ENCODE results near the gene JAK2. TPM values are rescaled to one million over a fixed set of nuclear protein-coding genes. Genes with fewer than 3 reads are reported as not detected.
"Not testable (repeated sequence)": the region's sequence is repeated elsewhere in the genome, so short reads cannot be mapped to it uniquely, and the experiment has no call there.

Gene JAK2
- total and polyA plus RNA-seq, 4 donors = 13.5 to 39.7 (median 21.4) TPM

DNA sequence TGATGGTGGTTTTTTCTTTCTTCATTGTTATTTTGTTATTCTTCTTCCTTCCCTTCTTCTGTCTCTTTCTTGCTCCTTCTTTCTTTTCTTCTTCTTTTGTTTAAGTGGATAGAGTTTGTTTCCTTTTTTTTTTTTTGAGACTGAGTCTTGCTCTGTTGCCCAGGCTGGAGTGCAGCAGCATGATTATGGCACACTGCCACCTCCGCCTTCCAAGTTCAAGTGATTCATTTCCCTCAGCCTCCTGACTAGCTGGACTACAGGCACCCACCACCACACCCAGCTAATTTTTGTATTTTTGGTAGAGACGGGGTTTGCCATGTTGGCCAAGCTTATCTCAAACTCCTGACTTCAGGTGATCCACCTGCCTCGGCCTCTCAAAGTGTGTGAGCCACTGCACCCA is 40.3 kb downstream of the JAK2 start:
- 83% methylated on average over 1 of the region's 3 CpGs for WGBS (ENCODE audit: insufficient coverage)
- Histone ChIP-seq H3K36me3 (ENCODE audit: control insufficient read depth, insufficient read depth, low read length) (peaks cover 7% of the 10 kb centered on the region), H3K4me3 (ENCODE audit: low read depth, low read length) (no peak overlapping the region), H3K27ac (ENCODE audit: low read depth, low read length) (no peak overlapping the region), H3K27me3 (ENCODE audit: control insufficient read depth, insufficient read depth, low read length) (no peaks in the 10 kb centered on the region), H3K4me1 (ENCODE audit: control insufficient read depth, insufficient read depth, low read length) (no peaks in the 10 kb centered on the region), H3K9me3 (ENCODE audit: control insufficient read depth, insufficient read depth, low read length) (no peaks in the 10 kb centered on the region)
- no peak for DNase-seq (ENCODE audit: low read depth in 4 of 6, low spot score in 6 of 6)

DNA sequence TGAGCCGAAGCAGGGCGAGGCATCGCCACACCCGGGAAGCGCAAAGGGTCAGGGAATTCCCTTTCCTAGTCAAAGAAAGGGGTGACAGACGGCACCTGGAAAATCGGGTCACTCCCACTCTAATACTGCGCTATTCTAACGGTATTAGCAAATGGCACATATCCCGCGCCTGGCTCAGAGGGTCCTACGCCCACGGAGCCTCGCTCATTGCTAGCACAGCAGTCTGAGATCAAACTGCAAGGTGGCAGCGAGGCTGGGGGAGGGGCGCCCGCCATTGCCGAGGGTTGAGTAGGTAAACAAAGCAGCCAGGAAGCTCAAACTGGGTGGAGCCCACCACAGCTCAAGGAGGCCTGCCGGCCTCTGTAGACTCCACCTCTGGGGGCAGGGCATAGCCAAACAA is 46.9 kb downstream of the JAK2 start:
- not testable (repeated sequence) for DNase-seq (ENCODE audit: low read depth in 4 of 6, low spot score in 6 of 6)
- 95% methylated on average over 19 of the region's 19 CpGs for WGBS (ENCODE audit: insufficient coverage)

DNA sequence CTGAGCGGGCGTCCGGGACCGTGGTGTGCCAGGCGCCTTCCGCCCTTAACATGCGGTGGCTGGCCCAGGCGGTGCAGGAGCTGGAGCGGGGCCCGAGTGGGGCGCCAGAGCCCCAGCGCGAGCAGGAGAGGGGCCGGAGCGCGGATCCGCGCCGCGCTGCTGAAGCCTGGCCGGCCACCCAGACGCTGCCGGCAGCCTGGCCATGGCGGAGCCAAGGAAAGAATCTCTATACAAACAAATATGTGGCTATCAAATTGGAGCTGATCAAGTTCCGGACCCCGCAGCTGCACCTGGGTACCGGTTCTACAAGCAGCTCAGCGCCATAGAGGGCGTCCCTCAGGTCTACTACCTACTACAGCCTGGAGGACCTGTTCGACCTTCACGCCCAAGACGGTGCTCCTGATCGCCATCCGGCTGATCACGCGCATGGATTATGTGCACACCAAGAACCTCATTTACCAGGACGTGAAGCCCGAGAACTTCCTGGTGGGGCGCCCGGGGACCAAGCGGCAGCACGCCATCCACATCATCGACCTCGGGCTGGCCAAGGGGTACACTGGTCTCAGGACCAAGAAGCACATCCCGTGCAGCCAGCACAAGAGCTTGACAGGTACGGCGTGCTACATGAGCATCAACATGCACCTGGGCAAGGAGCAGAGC is 55.8 kb downstream of the JAK2 start:
- 96% methylated on average over 47 of the region's 47 CpGs for WGBS (ENCODE audit: insufficient coverage)
- H3K4me1 ChIP-seq (ENCODE audit: control insufficient read depth, insufficient read depth, low read length) = no peaks in the 10 kb centered on the region
- H3K36me3 ChIP-seq (ENCODE audit: control insufficient read depth, insufficient read depth, low read length) = peaks cover 25% of the 10 kb centered on the region
- H3K9me3 ChIP-seq (ENCODE audit: control insufficient read depth, insufficient read depth, low read length) = peaks cover 5% of the 10 kb centered on the region
- no peaks in the 10 kb centered on the region for H3K27me3 ChIP-seq (ENCODE audit: control insufficient read depth, insufficient read depth, low read length)
- H3K27ac ChIP-seq (ENCODE audit: low read depth, low read length) = no peak overlapping the region
- no peak for DNase-seq (ENCODE audit: low read depth in 4 of 6, low spot score in 6 of 6)
- no peak overlapping the region for H3K4me3 ChIP-seq (ENCODE audit: low read depth, low read length)

More for the DNA sequence above, 46.9 kb downstream of the JAK2 start:
- not testable (repeated sequence) for H3K36me3 ChIP-seq (ENCODE audit: control insufficient read depth, insufficient read depth, low read length); H3K4me1 ChIP-seq (ENCODE audit: control insufficient read depth, insufficient read depth, low read length); H3K27me3 ChIP-seq (ENCODE audit: control insufficient read depth, insufficient read depth, low read length); H3K27ac ChIP-seq (ENCODE audit: low read depth, low read length); H3K4me3 ChIP-seq (ENCODE audit: low read depth, low read length); H3K9me3 ChIP-seq (ENCODE audit: control insufficient read depth, insufficient read depth, low read length)

DNA sequence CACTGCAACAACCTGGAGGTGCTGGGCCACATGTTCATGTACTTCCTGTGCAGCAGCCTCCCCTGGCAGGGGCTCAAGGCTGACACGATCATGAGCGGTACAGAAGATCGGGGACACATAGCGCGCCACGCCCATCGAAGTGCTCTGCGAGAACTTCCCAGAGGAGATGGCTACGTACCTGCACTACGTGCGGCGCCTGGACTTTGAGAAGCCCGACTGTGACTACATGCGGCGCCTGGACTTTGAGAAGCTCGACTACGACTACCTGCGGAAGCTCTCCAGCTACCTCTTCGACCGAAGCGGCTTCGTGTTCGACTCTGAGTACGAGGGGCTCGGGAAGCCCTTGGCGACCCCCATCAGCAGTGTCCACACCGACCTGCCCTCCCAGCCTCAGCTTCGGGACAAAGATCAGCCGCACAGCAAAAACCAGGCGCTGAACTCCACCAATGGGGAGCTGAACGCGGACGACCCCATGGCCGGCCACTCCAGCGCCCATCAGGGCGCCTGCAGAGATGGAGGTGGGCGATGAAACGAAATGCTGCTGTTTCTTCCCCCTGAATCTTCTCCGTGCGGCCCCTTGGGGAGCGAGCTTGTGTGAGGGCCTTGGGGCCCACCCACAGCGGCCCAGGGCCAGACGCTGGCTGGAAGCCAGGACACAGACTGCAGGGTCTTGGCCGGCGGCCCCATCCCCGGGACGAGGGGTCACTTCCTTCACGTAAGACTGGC is 56.5 kb downstream of the JAK2 start:
- Histone ChIP-seq H3K4me3 (ENCODE audit: low read depth, low read length) (no peak overlapping the region), H3K9me3 (ENCODE audit: control insufficient read depth, insufficient read depth, low read length) (peaks cover 5% of the 10 kb centered on the region), H3K27me3 (ENCODE audit: control insufficient read depth, insufficient read depth, low read length) (no peaks in the 10 kb centered on the region), H3K4me1 (ENCODE audit: control insufficient read depth, insufficient read depth, low read length) (no peaks in the 10 kb centered on the region), H3K27ac (ENCODE audit: low read depth, low read length) (no peak overlapping the region), H3K36me3 (ENCODE audit: control insufficient read depth, insufficient read depth, low read length) (peaks cover 25% of the 10 kb centered on the region)
- DNase-seq (ENCODE audit: low read depth in 4 of 6, low spot score in 6 of 6) = no peak
- WGBS (ENCODE audit: insufficient coverage) = 98% methylated on average over 48 of the region's 48 CpGs

DNA sequence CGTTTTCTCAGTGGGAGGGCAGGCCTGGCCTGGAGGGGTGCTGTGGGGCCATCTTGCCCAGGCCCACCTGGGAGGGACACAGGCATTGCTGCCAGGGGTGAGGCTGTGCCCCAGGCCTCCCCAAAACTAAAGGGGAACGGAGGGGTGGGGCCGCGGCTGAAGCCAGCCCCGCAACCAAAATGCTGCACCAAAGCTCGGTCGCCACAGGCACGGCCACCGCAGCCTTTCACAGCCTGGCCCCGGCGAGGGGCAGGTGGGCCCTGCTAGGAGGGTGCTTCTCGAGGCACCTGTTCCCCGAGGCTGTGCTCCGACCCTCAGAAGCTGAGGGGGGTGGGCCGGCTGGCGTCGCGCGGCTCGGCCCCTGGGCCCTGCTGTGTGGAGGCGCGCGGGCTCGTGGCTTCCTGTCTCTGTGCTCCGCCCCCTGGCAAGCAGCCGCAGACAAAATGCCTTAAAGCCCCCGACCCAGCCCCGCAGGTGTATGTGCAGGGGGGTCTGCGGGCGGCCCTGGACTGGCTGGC is 57.6 kb downstream of the JAK2 start:
- H3K27ac ChIP-seq (ENCODE audit: low read depth, low read length) = no peak overlapping the region
- DNase-seq (ENCODE audit: low read depth in 4 of 6, low spot score in 6 of 6) = peak in 1 of 6 donors; percentile 10
- WGBS (ENCODE audit: insufficient coverage) = 72% methylated on average over 30 of the region's 30 CpGs
- H3K36me3 ChIP-seq (ENCODE audit: control insufficient read depth, insufficient read depth, low read length) = peaks cover 27% of the 10 kb centered on the region
- peaks cover 5% of the 10 kb centered on the region for H3K9me3 ChIP-seq (ENCODE audit: control insufficient read depth, insufficient read depth, low read length)
- H3K27me3 ChIP-seq (ENCODE audit: control insufficient read depth, insufficient read depth, low read length) = no peaks in the 10 kb centered on the region
- H3K4me3 ChIP-seq (ENCODE audit: low read depth, low read length) = peak overlapping the region; percentile 2
- H3K4me1 ChIP-seq (ENCODE audit: control insufficient read depth, insufficient read depth, low read length) = no peaks in the 10 kb centered on the region

DNA sequence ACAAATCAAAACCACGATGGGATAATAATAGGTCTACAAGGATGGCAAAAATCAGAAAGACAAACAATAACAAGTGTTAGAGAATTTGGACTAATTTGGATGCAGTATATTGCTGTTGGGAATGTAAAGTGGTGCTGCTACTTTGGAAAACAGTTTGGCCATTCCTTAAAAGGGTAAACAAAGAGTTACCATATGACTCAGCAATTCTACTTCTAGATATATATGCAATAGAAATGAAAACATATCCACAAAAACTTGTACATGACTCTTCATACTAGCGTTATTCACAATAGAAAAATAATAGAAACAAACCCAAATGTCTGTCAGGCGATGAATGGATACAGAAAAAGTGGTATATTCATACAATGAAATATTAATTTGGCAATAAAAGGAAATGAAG is 58.3 kb downstream of the JAK2 start:
- no peak for DNase-seq (ENCODE audit: low read depth in 4 of 6, low spot score in 6 of 6)
- Histone ChIP-seq H3K4me1 (ENCODE audit: control insufficient read depth, insufficient read depth, low read length) (no peaks in the 10 kb centered on the region), H3K4me3 (ENCODE audit: low read depth, low read length) (no peak overlapping the region), H3K27me3 (ENCODE audit: control insufficient read depth, insufficient read depth, low read length) (no peaks in the 10 kb centered on the region), H3K27ac (ENCODE audit: low read depth, low read length) (no peak overlapping the region), H3K9me3 (ENCODE audit: control insufficient read depth, insufficient read depth, low read length) (peaks cover 5% of the 10 kb centered on the region), H3K36me3 (ENCODE audit: control insufficient read depth, insufficient read depth, low read length) (peaks cover 28% of the 10 kb centered on the region)
- WGBS (ENCODE audit: insufficient coverage) = no CpG with 5 or more reads among the region's 3 CpGs

DNA sequence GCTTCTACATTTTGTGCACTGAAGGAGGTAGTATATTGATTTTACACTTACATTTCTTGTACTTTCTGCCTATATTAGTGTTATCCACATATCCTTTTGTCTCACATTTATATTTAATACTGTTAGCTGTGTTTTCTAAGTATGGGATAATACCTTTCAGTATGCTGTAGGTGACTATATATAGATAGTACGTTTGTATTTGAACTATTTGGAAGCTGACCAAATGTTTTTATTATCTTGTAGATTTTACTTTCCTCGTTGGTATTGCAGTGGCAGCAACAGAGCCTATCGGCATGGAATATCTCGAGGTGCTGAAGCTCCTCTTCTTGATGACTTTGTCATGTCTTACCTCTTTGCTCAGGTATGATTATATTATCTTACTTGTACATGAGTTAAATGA is 59.1 kb downstream of the JAK2 start:
- Histone ChIP-seq H3K4me3 (ENCODE audit: low read depth, low read length) (no peak overlapping the region), H3K36me3 (ENCODE audit: control insufficient read depth, insufficient read depth, low read length) (peaks cover 28% of the 10 kb centered on the region), H3K27ac (ENCODE audit: low read depth, low read length) (no peak overlapping the region), H3K9me3 (ENCODE audit: control insufficient read depth, insufficient read depth, low read length) (peaks cover 5% of the 10 kb centered on the region), H3K4me1 (ENCODE audit: control insufficient read depth, insufficient read depth, low read length) (no peaks in the 10 kb centered on the region), H3K27me3 (ENCODE audit: control insufficient read depth, insufficient read depth, low read length) (no peaks in the 10 kb centered on the region)
- WGBS (ENCODE audit: insufficient coverage) = no CpG with 5 or more reads among the region's 4 CpGs
- no peak for DNase-seq (ENCODE audit: low read depth in 4 of 6, low spot score in 6 of 6)

DNA sequence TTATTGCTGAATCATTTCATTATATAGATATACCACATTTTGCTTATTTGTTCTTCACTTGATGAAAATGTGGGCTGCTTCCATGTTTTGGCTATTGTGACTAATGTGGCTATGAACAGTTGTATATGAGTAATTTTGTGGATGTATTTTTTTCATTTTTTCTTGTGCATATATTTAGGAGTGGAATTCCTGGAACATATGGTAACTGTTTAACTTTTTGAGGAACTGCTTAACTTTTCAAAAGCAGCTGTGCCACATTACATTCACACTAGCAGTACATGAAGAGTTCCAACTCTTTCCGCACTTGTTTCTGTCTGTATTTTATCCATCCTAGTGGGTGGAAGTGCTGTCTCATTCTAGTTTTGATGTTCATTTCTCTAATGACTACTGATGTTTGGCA is 67.8 kb downstream of the JAK2 start:
- no peak overlapping the region for H3K4me3 ChIP-seq (ENCODE audit: low read depth, low read length)
- no peak overlapping the region for H3K27ac ChIP-seq (ENCODE audit: low read depth, low read length)
- no peaks in the 10 kb centered on the region for H3K27me3 ChIP-seq (ENCODE audit: control insufficient read depth, insufficient read depth, low read length)
- H3K36me3 ChIP-seq (ENCODE audit: control insufficient read depth, insufficient read depth, low read length) = peaks cover 4% of the 10 kb centered on the region
- DNase-seq (ENCODE audit: low read depth in 4 of 6, low spot score in 6 of 6) = no peak
- no peaks in the 10 kb centered on the region for H3K4me1 ChIP-seq (ENCODE audit: control insufficient read depth, insufficient read depth, low read length)
- WGBS (ENCODE audit: insufficient coverage) = no CpG with 5 or more reads among the region's 1 CpG
- no peaks in the 10 kb centered on the region for H3K9me3 ChIP-seq (ENCODE audit: control insufficient read depth, insufficient read depth, low read length)

DNA sequence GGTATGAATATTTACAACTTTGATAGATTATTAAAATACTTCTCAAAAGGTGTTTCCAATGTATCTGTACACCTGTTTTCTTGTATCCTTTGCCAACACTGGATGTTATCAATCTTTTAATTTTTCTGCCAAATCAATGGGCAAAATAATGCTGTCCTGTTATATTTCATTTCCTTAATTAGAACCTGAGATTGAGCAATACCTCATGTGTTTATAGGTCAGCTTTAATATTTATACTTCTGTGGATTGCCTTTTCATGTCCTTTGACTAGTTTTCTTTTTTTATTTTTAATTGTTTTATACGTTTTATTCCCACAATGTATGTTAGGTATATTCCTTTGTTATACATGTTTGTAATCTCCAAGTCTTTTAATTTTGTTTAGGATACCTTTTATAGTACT is 77.6 kb downstream of the JAK2 start:
- Histone ChIP-seq H3K27ac (ENCODE audit: low read depth, low read length) (no peak overlapping the region), H3K4me3 (ENCODE audit: low read depth, low read length) (no peak overlapping the region), H3K9me3 (ENCODE audit: control insufficient read depth, insufficient read depth, low read length) (no peaks in the 10 kb centered on the region), H3K27me3 (ENCODE audit: control insufficient read depth, insufficient read depth, low read length) (no peaks in the 10 kb centered on the region), H3K4me1 (ENCODE audit: control insufficient read depth, insufficient read depth, low read length) (no peaks in the 10 kb centered on the region), H3K36me3 (ENCODE audit: control insufficient read depth, insufficient read depth, low read length) (peaks cover 1% of the 10 kb centered on the region)
- DNase-seq (ENCODE audit: low read depth in 4 of 6, low spot score in 6 of 6) = no peak
- no CpG with 5 or more reads among the region's 1 CpG for WGBS (ENCODE audit: insufficient coverage)

DNA sequence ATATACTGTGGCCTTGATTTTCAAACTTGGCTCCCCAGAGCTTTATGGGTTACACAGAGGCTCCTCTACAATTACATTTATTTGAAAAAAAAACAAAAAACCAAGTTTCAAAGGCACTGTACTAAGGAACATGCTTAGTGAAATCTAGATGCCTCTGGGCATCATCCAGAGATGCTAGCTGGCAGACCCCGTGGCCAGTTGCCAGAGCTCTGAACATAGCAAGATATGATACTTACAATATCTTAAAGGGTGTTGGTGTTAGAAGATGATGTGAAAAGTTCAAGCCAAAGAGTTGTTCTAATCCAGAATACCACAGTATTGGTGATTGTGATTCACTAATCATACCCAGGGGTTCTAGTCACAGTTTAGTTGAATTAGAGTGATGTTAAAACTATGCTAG is 87.8 kb downstream of the JAK2 start:
- DNase-seq (ENCODE audit: low read depth in 4 of 6, low spot score in 6 of 6) = peak in 1 of 6 donors; percentile 3
- no peaks in the 10 kb centered on the region for H3K36me3 ChIP-seq (ENCODE audit: control insufficient read depth, insufficient read depth, low read length)
- WGBS (ENCODE audit: insufficient coverage) = no CpG with 5 or more reads among the region's 1 CpG
- H3K27ac ChIP-seq (ENCODE audit: low read depth, low read length) = no peak overlapping the region
- no peak overlapping the region for H3K4me3 ChIP-seq (ENCODE audit: low read depth, low read length)
- H3K27me3 ChIP-seq (ENCODE audit: control insufficient read depth, insufficient read depth, low read length) = no peaks in the 10 kb centered on the region
- no peaks in the 10 kb centered on the region for H3K4me1 ChIP-seq (ENCODE audit: control insufficient read depth, insufficient read depth, low read length)
- no peaks in the 10 kb centered on the region for H3K9me3 ChIP-seq (ENCODE audit: control insufficient read depth, insufficient read depth, low read length)
